GM12878 (cell line): Measurements from ENCODE around the gene SELENOM. TPM values are rescaled to one million over a fixed set of nuclear protein-coding genes. Genes with fewer than 3 reads are reported as not detected.

Source experiments
- ATAC-seq: fragments of 200-7000 bp; cut with Tn5 transposase; 3 replicates; pipeline ENCODE4 v1.9.1; 2020; ENCODE audit warnings: mild to moderate bottlenecking, moderate library complexity
- BruUV-seq: library from RNA; stranded (reverse); fragments of 400-500 nt; replicated peaks from 2 replicates; lab custom pipeline; 2021; lab: Mats Ljungman, UMichigan
- CTCF ChIA-PET: fragments of 300-600 bp; sonication (Branson Sonifier 250); formaldehyde crosslinking; extraction: SDS; loops from one replicate; lab custom pipeline; 2021; ENCODE audit warnings: inconsistent platforms; lab: Yijun Ruan, JAX
- POLR2A ChIA-PET: fragments of 350-600 bp; formaldehyde crosslinking; extraction: SDS; loops from one replicate; lab custom pipeline; 2021; ENCODE audit warnings: inconsistent platforms; lab: Charles Lee
- RAD21 ChIA-PET: fragments of 300-600 bp; sonication (Branson Sonifier 250); formaldehyde crosslinking; loops from one replicate; lab custom pipeline; 2023; ENCODE audit warnings: antibody characterized with exemption; ENCODE audit not compliant: unreplicated experiment; lab: Charles Lee
- SMC1A ChIA-PET: fragments of 300-600 bp; sonication (Branson Sonifier 250); formaldehyde crosslinking; loops from one replicate; lab custom pipeline; 2023; ENCODE audit not compliant: unreplicated experiment, uncharacterized antibody; lab: Charles Lee
- DNase-seq: peaks from one replicate; pipeline ENCODE4 v3.0.0-alpha.2; 2011; ENCODE audit warnings: low read depth, low spot score
- FAIRE-seq: peaks from 3 replicates; lab custom pipeline; 2011; peaks lifted over from hg19 to GRCh38; lab: Jason Lieb, UNC
- H2AFZ ChIP-seq: 2 replicates; pipeline ENCODE4 v1.6.0; 2011; ENCODE audit warnings: low read depth, low read length, control low read depth; ENCODE audit not compliant: control insufficient read depth
- H3K27ac ChIP-seq: 2 replicates; pipeline ENCODE4 v1.5.1; 2011; ENCODE audit warnings: control low read depth; ENCODE audit not compliant: control insufficient read depth, insufficient read depth
- H3K27me3 ChIP-seq, 2 experiments: replicated peaks in 1 of 2; 2 replicates each; pipeline versions ENCODE4 v1.6.0 to v1.6.1; 2011; ENCODE audit warnings: low read length in 1 of 2; ENCODE audit not compliant: control insufficient read depth in 2 of 2, insufficient read depth in 2 of 2
- H3K36me3 ChIP-seq, 2 experiments: 2 replicates each; pipeline ENCODE4 v1.5.1; 2011; ENCODE audit warnings: low read length in 1 of 2; ENCODE audit not compliant: control insufficient read depth in 2 of 2, insufficient read depth in 2 of 2
- H3K4me1 ChIP-seq: 2 replicates; pipeline ENCODE4 v1.6.1; 2011; ENCODE audit warnings: mild to moderate bottlenecking, low read length, moderate library complexity, mixed read lengths; ENCODE audit not compliant: control insufficient read depth, insufficient read depth
- H3K4me2 ChIP-seq: 2 replicates; pipeline ENCODE4 v1.6.0; 2011; ENCODE audit warnings: control low read depth; ENCODE audit not compliant: control insufficient read depth, insufficient read depth
- H3K4me3 ChIP-seq: fragments of 200-600 bp; sonication (generic); 2 replicates; pipeline ENCODE4 v1.5.1; 2016
- H3K79me2 ChIP-seq: 2 replicates; pipeline ENCODE4 v1.6.0; 2011; ENCODE audit warnings: low read length; ENCODE audit not compliant: control insufficient read depth, insufficient read depth
- H3K9ac ChIP-seq: 2 replicates; pipeline ENCODE4 v1.8.0; 2011; ENCODE audit warnings: low read length, control low read depth, mixed read lengths; ENCODE audit not compliant: control insufficient read depth, insufficient read depth
- H3K9me3 ChIP-seq: replicated peaks from 3 replicates; pipeline ENCODE4 v1.5.1; 2011; ENCODE audit warnings: mild to moderate bottlenecking, low read length; ENCODE audit not compliant: control insufficient read depth, insufficient read depth
- H4K20me1 ChIP-seq: 2 replicates; pipeline ENCODE4 v1.6.0; 2011; ENCODE audit not compliant: control insufficient read depth, insufficient read depth
- CBFB ChIP-seq: IDR thresholded peaks from 2 replicates; pipeline ENCODE4 v1.6.1; 2016; ENCODE audit warnings: antibody characterized with exemption, low read depth
- PKNOX1 ChIP-seq: fragments of 450-650 bp; IDR thresholded peaks from 2 replicates; pipeline ENCODE4 v1.6.1; 2016; ENCODE audit warnings: mild to moderate bottlenecking
- ZBTB4 ChIP-seq: fragments of 450-650 bp; formaldehyde crosslinking; IDR thresholded peaks from 2 replicates; pipeline ENCODE4 v1.4.0; 2022; ENCODE audit warnings: mild to moderate bottlenecking, moderate library complexity
- WGBS: methylation state at CpG from one replicate; pipeline ENCODE4 v1.1.6; 2016; ENCODE audit warnings: low lambda C conversion rate; ENCODE audit not compliant: insufficient replicate concordance, insufficient coverage; ENCODE audit errors: missing lambda C conversion rate; 5-methylcytosine and 5-hydroxymethylcytosine counted together
- in situ Hi-C: fragments of 300-500 bp; cut with MboI; formaldehyde crosslinking; loops from 9 replicates; pipeline ENCODE4 v1.14.3; 2018; ENCODE audit warnings: mixed read lengths
- intact Hi-C: fragments of 100-400 bp; cut with micrococcal nuclease; formaldehyde crosslinking; loops from one replicate; pipeline ENCODE4 v1.14.2; 2022; ENCODE audit not compliant: unreplicated experiment
- polyA plus RNA-seq, 11 experiments: library from polyadenylated mRNA; depleted of rRNA in 4 of 11; unstranded in 6 of 11; stranded (reverse) in 5 of 11; fragments of >200 nt; fragmentation: Nextera tagmentation in 4 of 11; fragmentation: Illumina TruSeq in 1 of 11; extraction: Ambion mirVana in 4 of 11; extraction: Trizol in 1 of 11; gene quantifications; 1 replicate in 1 of 11; 2 replicates in 10 of 11; pipeline versions ENCODE4 v1.2.1 to v1.2.3, GENCODE V29; 2011 to 2016; ENCODE audit warnings: inconsistent platforms in 2 of 11, missing spikeins in 2 of 11, low read depth in 1 of 11
- total RNA-seq, 4 experiments: library from RNA; depleted of rRNA in 3 of 4; stranded (reverse); fragments of >200 nt in 3 of 4; fragmentation: Illumina TruSeq in 1 of 4; extraction: Trizol in 1 of 4; gene quantifications; 2 replicates each; pipeline versions ENCODE4 v1.2.1 to v1.2.3, GENCODE V29; 2013 to 2021

Gene SELENOM
- total and polyA plus RNA-seq, 10 of the 15 experiments (the other 5 are each of a cell fraction or from before 2014, with no cell fraction given): 0.80 to 8.3 (median 2.0) TPM

- Histone ChIP-seq H3K4me1 (no peaks in the 10 kb centered on the region), H3K9me3 (no peaks in the 10 kb centered on the region), H2AFZ (no peak overlapping the region), H3K27me3 (no peaks in the 10 kb centered on the region; a peak in 2 of 4 replicates), H3K4me3 (no peak overlapping the region), H3K9ac (no peak overlapping the region), H4K20me1 (no peaks in the 10 kb centered on the region), H3K27ac (no peak overlapping the region), H3K4me2 (no peak overlapping the region), H3K36me3 (no peaks in the 10 kb centered on the region), H3K79me2 (no peaks in the 10 kb centered on the region)
- in situ Hi-C loops (no loop called here), intact Hi-C loops (no loop called here)
- BruUV-seq: no TSS peak
- 42% methylated on average over 5 of the region's 5 CpGs for WGBS
- SMC1A ChIA-PET: no interaction called here
- TF ChIP-seq PKNOX1 (no peak), ZBTB4 (no peak), CBFB (no peak)
- DNase-seq: no peak
- ATAC-seq: no peak
- FAIRE-seq: no peak
- CTCF ChIA-PET: interaction anchor here (0.8 to 1.5 kb wide), 2 partner anchors 13 to 34 kb away, joined by 3 read pairs; partner anchors contain the start of gene SELENOM
- RAD21 ChIA-PET: no interaction called here
- POLR2A ChIA-PET: no interaction called here
Measured at GRCh38 chr22:31140746-31141145, 33.4 kb upstream of the SELENOM start.
